Endothelial cell of umbilical vein (primary cell): Measurements from ENCODE around the gene JDP2. TPM values are rescaled to one million over a fixed set of nuclear protein-coding genes. Genes with fewer than 3 reads are reported as not detected.

Source experiments
- BruUV-seq: library from RNA; stranded (reverse); fragments of 400-500 nt; replicated peaks from 2 replicates; lab custom pipeline; 2021; lab: Mats Ljungman, UMichigan
- CTCF ChIA-PET: fragments of 300-600, 350-600 bp; sonication (Branson Sonifier 250); formaldehyde crosslinking; loops from one replicate; lab custom pipeline; 2021; ENCODE audit warnings: antibody characterized with exemption, inconsistent platforms; lab: Charles Lee
- POLR2A ChIA-PET: fragments of 300-600, 350-600 bp; sonication (Branson Sonifier 250); formaldehyde crosslinking; loops from one replicate; lab custom pipeline; 2021; ENCODE audit warnings: antibody characterized with exemption, inconsistent platforms; lab: Charles Lee
- DNase-seq: peaks from one replicate; pipeline ENCODE4 v3.0.0-alpha.2; 2011; ENCODE audit warnings: low read depth, low spot score
- FAIRE-seq: peaks from 2 replicates; lab custom pipeline; 2011; peaks lifted over from hg19 to GRCh38; lab: Jason Lieb, UNC
- H2AFZ ChIP-seq: 2 replicates; pipeline ENCODE4 v1.6.0; 2012; ENCODE audit warnings: low read depth, low read length, control low read depth, inconsistent platforms
- H3K27ac ChIP-seq: 2 replicates; pipeline ENCODE4 v1.5.1; 2011; ENCODE audit warnings: low read depth, mild to moderate bottlenecking, control low read depth, low read length, moderate library complexity; ENCODE audit not compliant: insufficient read depth
- H3K27me3 ChIP-seq, 2 experiments: 2 replicates each; pipeline versions ENCODE4 v1.6.0 to v1.6.1; 2011; ENCODE audit warnings: low read length in 2 of 2, mixed read lengths in 1 of 2; ENCODE audit not compliant: control insufficient read depth in 2 of 2, insufficient read depth in 2 of 2
- H3K36me3 ChIP-seq, 2 experiments: 2 replicates in 1 of 2; 3 replicates in 1 of 2; pipeline ENCODE4 v1.5.1; 2011; ENCODE audit warnings: low read length in 2 of 2, mild to moderate bottlenecking in 1 of 2, moderate library complexity in 1 of 2; ENCODE audit not compliant: control insufficient read depth in 2 of 2, insufficient read depth in 2 of 2; ENCODE audit errors: extremely low read depth in 1 of 2
- H3K4me1 ChIP-seq: 3 replicates; pipeline ENCODE4 v1.5.1; 2011; ENCODE audit warnings: mild to moderate bottlenecking, low read length; ENCODE audit not compliant: control insufficient read depth, insufficient read depth; ENCODE audit errors: extremely low read depth
- H3K4me2 ChIP-seq: 2 replicates; pipeline ENCODE4 v1.6.1; 2011; ENCODE audit warnings: low read length, control low read depth, mixed read lengths; ENCODE audit not compliant: insufficient read depth
- H3K4me3 ChIP-seq, 3 experiments: fragments of 200-600 bp in 1 of 3; sonication (generic), shearing (Covaris generic) in 1 of 3; replicated peaks in 1 of 3; 2 replicates each; pipeline ENCODE4 v1.5.1; 2011 to 2016; ENCODE audit warnings: control low read depth in 3 of 3, low read length in 3 of 3, mild to moderate bottlenecking in 2 of 3, inconsistent platforms in 1 of 3, low read depth in 1 of 3, moderate library complexity in 1 of 3; ENCODE audit not compliant: insufficient read depth in 1 of 3
- H3K79me2 ChIP-seq: 2 replicates; pipeline ENCODE4 v1.6.0; 2012; ENCODE audit warnings: low read length, inconsistent platforms; ENCODE audit not compliant: control insufficient read depth, insufficient read depth
- H3K9ac ChIP-seq: replicated peaks from 2 replicates; pipeline ENCODE3; 2011; ENCODE audit warnings: low read length, control low read depth; ENCODE audit not compliant: insufficient read depth; ENCODE audit errors: extremely low read depth
- H3K9me1 ChIP-seq: replicated peaks from 3 replicates; pipeline ENCODE4 v1.6.0; 2011; ENCODE audit warnings: mild to moderate bottlenecking, low read length; ENCODE audit not compliant: control insufficient read depth, insufficient read depth; ENCODE audit errors: extremely low read depth
- H3K9me3 ChIP-seq: replicated peaks from 2 replicates; pipeline ENCODE4 v1.5.1; 2012; ENCODE audit warnings: low read length, inconsistent platforms; ENCODE audit not compliant: control insufficient read depth, insufficient read depth
- H4K20me1 ChIP-seq: replicated peaks from 2 replicates; pipeline ENCODE3; 2011; ENCODE audit warnings: mild to moderate bottlenecking, low read length; ENCODE audit not compliant: control insufficient read depth, insufficient read depth; ENCODE audit errors: extremely low read depth
- CTCF ChIP-seq, 2 donors: IDR thresholded peaks; 1 replicate in 1 of 2; 2 replicates in 1 of 2; pipeline ENCODE4 v1.5.1; 2011; ENCODE audit warnings: low read length in 2 of 2, mild to moderate bottlenecking in 2 of 2, moderate library complexity in 2 of 2, control low read depth in 1 of 2, inconsistent platforms in 1 of 2, low read depth in 1 of 2; ENCODE audit not compliant: insufficient read depth in 1 of 2; ENCODE audit errors: extremely low read depth in 1 of 2
- EZH2 ChIP-seq: IDR thresholded peaks from 2 replicates; pipeline ENCODE4 v1.6.1; 2012; ENCODE audit warnings: borderline replicate concordance, low read depth, mild to moderate bottlenecking, moderate library complexity, low read length, inconsistent platforms; ENCODE audit not compliant: severe bottlenecking
- FOS ChIP-seq: IDR thresholded peaks from 2 replicates; pipeline ENCODE4 v1.6.1; 2011; ENCODE audit warnings: mild to moderate bottlenecking, low read length, moderate library complexity, borderline replicate concordance; ENCODE audit not compliant: insufficient read depth
- GATA2 ChIP-seq: IDR thresholded peaks from 2 replicates; pipeline ENCODE4 v1.7.0; 2011; ENCODE audit warnings: low read depth, mild to moderate bottlenecking, moderate library complexity, mixed read lengths, low read length; ENCODE audit not compliant: insufficient read length, insufficient read depth
- JUN ChIP-seq: IDR thresholded peaks from 2 replicates; pipeline ENCODE4 v1.6.1; 2011; ENCODE audit warnings: borderline replicate concordance, low read depth; ENCODE audit not compliant: insufficient read length, insufficient read depth
- MYC ChIP-seq: IDR thresholded peaks from one replicate; pipeline ENCODE4 v1.6.1; 2011; ENCODE audit warnings: mild to moderate bottlenecking, low read depth, low read length
- POLR2A ChIP-seq: IDR thresholded peaks from 2 replicates; pipeline ENCODE4 v1.6.1; 2012; ENCODE audit warnings: low read depth, mild to moderate bottlenecking, control low read depth, low read length
- POLR2AphosphoS5 ChIP-seq: IDR thresholded peaks from 2 replicates; pipeline ENCODE4 v1.6.1; 2012; ENCODE audit warnings: low read depth, mild to moderate bottlenecking, control low read depth, low read length, moderate library complexity; ENCODE audit not compliant: insufficient read depth
- dilution Hi-C: fragments of 300-500 bp; cut with MboI; formaldehyde crosslinking; loops from one replicate; pipeline ENCODE4 v1.15.0; 2019; ENCODE audit warnings: low sequenced_read_pairs; ENCODE audit not compliant: extremely low pct_ligation_motif_present
- intact Hi-C: fragments of 100-400 bp; cut with micrococcal nuclease; formaldehyde crosslinking; loops from one replicate; pipeline ENCODE4 v1.10.0; 2022
- polyA plus RNA-seq, 4 experiments: library from polyadenylated mRNA; depleted of rRNA in 3 of 4; stranded (reverse) in 3 of 4; unstranded in 1 of 4; fragments of >200 nt; gene quantifications; 2 replicates each; pipeline versions ENCODE4 v1.2.1 to v1.2.3, GENCODE V29; 2011 to 2012; ENCODE audit warnings: missing spikeins in 1 of 4
- total RNA-seq: library from RNA; stranded (reverse); gene quantifications from 2 replicates; pipeline ENCODE4 v1.2.3, GENCODE V29; 2021
- TF ChIP-seq, protein P1 (sequence below): IDR thresholded peaks from 2 replicates; pipeline ENCODE4 v1.6.1; 2011; ENCODE audit not compliant: insufficient read depth, insufficient read length

Gene JDP2
- total and polyA plus RNA-seq, 2 donors (not counting 3 experiments of a cell fraction or from before 2014, with no cell fraction given) = 3.2 to 10.6 TPM

- intact Hi-C loops = no loop called here
- Histone ChIP-seq H4K20me1 (no peaks in the 10 kb centered on the region), H3K9me3 (no peaks in the 10 kb centered on the region), H3K4me1 (no peaks in the 10 kb centered on the region), H2AFZ (no peak overlapping the region), H3K79me2 (no peaks in the 10 kb centered on the region), H3K4me2 (no peak overlapping the region), H3K9ac (no peak overlapping the region), H3K36me3 (no peaks in the 10 kb centered on the region), H3K4me3 (no peak overlapping the region), H3K27me3 (peaks cover 13 to 16% of the 10 kb centered on the region in 2 experiments), H3K27ac (no peak overlapping the region), H3K9me1 (no peaks in the 10 kb centered on the region)
- TF ChIP-seq JUN (no peak), EZH2 (no peak), FOS (no peak), GATA2 (no peak), POLR2AphosphoS5 (no peak), POLR2A (no peak), CTCF (IDR thresholded peaks at IDR 0.05; ENCODE audit: extremely low read depth in 1 of 2, insufficient read depth in 1 of 2, low read depth in 1 of 2, low read length in 2 of 2) (no peak), MYC (no peak)
- TF ChIP-seq, protein P1, sequence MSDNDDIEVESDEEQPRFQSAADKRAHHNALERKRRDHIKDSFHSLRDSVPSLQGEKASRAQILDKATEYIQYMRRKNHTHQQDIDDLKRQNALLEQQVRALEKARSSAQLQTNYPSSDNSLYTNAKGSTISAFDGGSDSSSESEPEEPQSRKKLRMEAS = no peak
- ChIA-PET CTCF (interaction anchor here (0.9 kb wide), 1 partner anchor 172 kb away, joined by 3 read pairs; no protein-coding TSS in a partner anchor), POLR2A (no interaction called here)
- no peak for FAIRE-seq
- dilution Hi-C loops = no loop called here
- no peak for DNase-seq
- no TSS peak for BruUV-seq
Observed at GRCh38 chr14:75482366-75482765, 54.5 kb downstream of the JDP2 start.
